Adrenal gland (tissue), 12 donors: Measurements from ENCODE around the gene CHST11. TPM values are rescaled to one million over a fixed set of nuclear protein-coding genes. Genes with fewer than 3 reads are reported as not detected.

Source experiments
- DNase-seq, 7 donors: peaks; one replicate each; pipeline ENCODE4 v3.0.0-alpha.2; 2019 to 2020
- H3K27ac ChIP-seq, 5 donors: fragments of 200-600 bp; sonication (generic) in 4 of 5; 1 replicate in 3 of 5; 2 replicates in 2 of 5; pipeline versions ENCODE4 v1.5.1 to v1.8.0; 2016 to 2020; ENCODE audit warnings: mild to moderate bottlenecking in 1 of 5
- H3K27me3 ChIP-seq: fragments of 200-600 bp; 2 replicates; pipeline ENCODE4 v1.8.0; 2021
- H3K36me3 ChIP-seq, 2 donors: fragments of 200-600 bp; replicated peaks in 1 of 2; 1 replicate in 1 of 2; 2 replicates in 1 of 2; pipeline versions ENCODE4 v1.5.1 to v1.8.0; 2018 to 2022
- H3K4me1 ChIP-seq, 2 donors: fragments of 200-600 bp; replicated peaks in 1 of 2; 1 replicate in 1 of 2; 2 replicates in 1 of 2; pipeline versions ENCODE4 v1.5.1 to v1.8.0; 2018 to 2021
- H3K4me3 ChIP-seq, 4 donors: fragments of 200-600 bp; sonication (generic) in 3 of 4; one replicate each; pipeline ENCODE4 v1.5.1; 2016 to 2018
- H3K9me3 ChIP-seq, 3 donors: fragments of 200-600 bp; sonication (generic) in 1 of 3; replicated peaks in 1 of 3; 1 replicate in 2 of 3; 2 replicates in 1 of 3; pipeline versions ENCODE4 v1.5.1 to v1.8.0; 2016 to 2021
- POLR2A ChIP-seq, 2 donors: fragments of 450-650 bp; IDR thresholded peaks; one replicate each; pipeline ENCODE4 v1.6.1; 2017; ENCODE audit warnings: antibody characterized with exemption in 2 of 2, mild to moderate bottlenecking in 2 of 2, moderate library complexity in 1 of 2
- WGBS, 4 donors: extraction: QIAGEN DNeasy Blood & Tissue Kit in 2 of 4; methylation state at CpG; one replicate each; pipeline versions ENCODE4 v1.1.5 to v1.1.7; 2013 to 2017; 5-methylcytosine and 5-hydroxymethylcytosine counted together
- intact Hi-C, 2 donors: fragments of 100-400 bp; cut with DNase I; formaldehyde crosslinking; loops; one replicate each; pipeline versions ENCODE4 v1.14.1 to v1.15.0; 2022 to 2023
- polyA plus RNA-seq, 3 donors: library from polyadenylated mRNA; stranded (reverse); fragments of 200-250 nt in 2 of 3; fragments of 350-450 nt in 1 of 3; fragmentation: Illumina TruSeq in 1 of 3; extraction: RNeasy Lipid Tissue Mini Kit (QIAGEN cat#74804) in 1 of 3; gene quantifications; one replicate each; pipeline ENCODE4 v1.2.3, GENCODE V29; 2013 to 2014
- total RNA-seq, 9 donors: library from RNA; depleted of rRNA in 4 of 9; stranded (reverse); fragments of >200 nt in 4 of 9; fragments of 120-200 nt in 1 of 9; fragmentation: NEBNext Ultra II Directional in 1 of 9; extraction: Animal tissue kit (Norgen Biotek cat#: 25700) in 1 of 9; gene quantifications; one replicate each; pipeline versions ENCODE4 v1.1.0 to v1.2.4, GENCODE V29; 2013 to 2023
- TF ChIP-seq, protein P1 (sequence below), 6 experiments: fragments of 450-650 bp in 4 of 6; fragments of 200-600 bp in 2 of 6; sonication (generic) in 1 of 6; IDR thresholded peaks; 1 replicate in 5 of 6; 2 replicates in 1 of 6; pipeline versions ENCODE4 v1.5.1 to v1.8.0; 2016 to 2021; ENCODE audit warnings: antibody characterized with exemption in 6 of 6, mild to moderate bottlenecking in 2 of 6, moderate library complexity in 1 of 6
- donor health status: healthy with polysubstance abuse.
- donor health status: Bipolar disorder and iron deficiency.
- donor health status: DM: yes; HTN: yes; CAD: no.
- donor health status: DM: no; HTN: no; CAD: no.
- donor health status: DM: no; HTN: no; CAD: no.
- donor health status: DM: yes; HTN: yes; CAD: no.

CHST11 gene
- total and polyA plus RNA-seq, 12 donors: 6.2 to 95.1 (median 29.8) TPM

DNA sequence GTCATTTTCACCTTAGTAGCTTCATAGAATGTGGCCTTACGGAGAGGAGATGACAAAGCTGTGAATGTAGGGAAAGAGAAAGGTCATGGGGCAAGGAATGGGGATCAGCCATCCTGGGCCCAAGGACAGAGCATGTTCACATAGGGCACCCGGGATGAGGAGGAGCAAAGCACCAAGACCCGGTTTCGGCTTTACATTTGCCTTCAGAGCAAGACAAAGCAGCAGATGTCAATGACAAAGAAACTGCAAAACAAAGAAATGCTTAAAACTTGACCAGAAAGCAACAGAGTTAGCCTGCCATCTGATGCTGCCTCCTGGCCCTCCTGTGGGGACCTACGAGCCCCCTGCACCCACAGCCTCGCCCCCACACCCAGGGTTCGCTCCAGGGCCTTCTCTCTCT lies 252.1 kb downstream of the CHST11 start:
- WGBS, 4 donors: 92 to 93% (median 93%) methylated on average over 6 to 7 of the region's 7 CpGs
- intact Hi-C loops: no loop called here
- no peak for DNase-seq
- Histone ChIP-seq H3K4me3 (no peak overlapping the region), H3K27ac (no peak overlapping the region), H3K36me3 (no peaks in the 10 kb centered on the region), H3K4me1 (peaks cover 0 to 19% of the 10 kb centered on the region in 2 donors), H3K9me3 (no peaks in the 10 kb centered on the region), H3K27me3 (no peaks in the 10 kb centered on the region)
- TF ChIP-seq, protein P1, sequence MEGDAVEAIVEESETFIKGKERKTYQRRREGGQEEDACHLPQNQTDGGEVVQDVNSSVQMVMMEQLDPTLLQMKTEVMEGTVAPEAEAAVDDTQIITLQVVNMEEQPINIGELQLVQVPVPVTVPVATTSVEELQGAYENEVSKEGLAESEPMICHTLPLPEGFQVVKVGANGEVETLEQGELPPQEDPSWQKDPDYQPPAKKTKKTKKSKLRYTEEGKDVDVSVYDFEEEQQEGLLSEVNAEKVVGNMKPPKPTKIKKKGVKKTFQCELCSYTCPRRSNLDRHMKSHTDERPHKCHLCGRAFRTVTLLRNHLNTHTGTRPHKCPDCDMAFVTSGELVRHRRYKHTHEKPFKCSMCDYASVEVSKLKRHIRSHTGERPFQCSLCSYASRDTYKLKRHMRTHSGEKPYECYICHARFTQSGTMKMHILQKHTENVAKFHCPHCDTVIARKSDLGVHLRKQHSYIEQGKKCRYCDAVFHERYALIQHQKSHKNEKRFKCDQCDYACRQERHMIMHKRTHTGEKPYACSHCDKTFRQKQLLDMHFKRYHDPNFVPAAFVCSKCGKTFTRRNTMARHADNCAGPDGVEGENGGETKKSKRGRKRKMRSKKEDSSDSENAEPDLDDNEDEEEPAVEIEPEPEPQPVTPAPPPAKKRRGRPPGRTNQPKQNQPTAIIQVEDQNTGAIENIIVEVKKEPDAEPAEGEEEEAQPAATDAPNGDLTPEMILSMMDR (IDR thresholded peaks at IDR 0.05): no peak
- no peak for TF ChIP-seq POLR2A (IDR thresholded peaks at IDR 0.05)

DNA sequence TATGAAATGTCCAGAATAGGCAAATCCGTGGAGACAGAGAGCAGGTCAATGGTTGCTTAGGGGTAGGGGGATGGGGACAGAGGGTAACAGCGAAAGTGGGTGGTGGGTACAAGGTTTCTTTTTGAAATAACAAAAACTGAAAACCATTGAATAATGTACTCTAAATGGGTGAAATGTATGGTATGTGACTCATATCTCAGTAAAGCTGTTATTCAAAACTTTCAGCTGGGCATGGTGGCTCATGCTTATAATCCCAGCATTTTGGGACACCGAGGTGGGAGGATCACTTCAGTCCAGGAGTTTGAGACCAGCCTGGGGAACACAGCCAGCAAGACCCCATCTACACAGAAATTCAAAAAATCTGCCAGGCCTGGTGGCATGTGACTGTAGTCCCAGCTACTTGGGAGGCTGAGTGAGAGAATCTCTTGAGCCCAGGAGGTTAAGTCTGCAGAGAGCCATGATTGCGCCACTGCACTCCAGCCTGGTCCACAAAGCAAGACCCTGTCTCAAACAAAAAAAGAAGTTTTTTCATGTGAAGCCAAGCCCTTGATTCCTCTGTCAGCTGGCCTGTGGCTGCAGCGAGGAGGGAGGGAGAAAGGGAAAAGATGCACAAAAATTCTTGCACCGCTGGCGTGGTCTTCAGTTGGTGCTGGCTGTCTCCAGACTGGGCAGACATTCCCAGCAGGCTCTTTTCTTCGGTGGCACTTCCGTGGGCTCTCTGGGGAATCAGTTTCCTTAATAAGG lies 253.1 kb downstream of the CHST11 start:
- Histone ChIP-seq H3K27ac (no peak overlapping the region), H3K27me3 (no peaks in the 10 kb centered on the region), H3K36me3 (no peaks in the 10 kb centered on the region), H3K9me3 (no peaks in the 10 kb centered on the region), H3K4me3 (no peak overlapping the region), H3K4me1 (peaks cover 0 to 19% of the 10 kb centered on the region in 2 donors)
- intact Hi-C loops: no loop called here
- DNase-seq: no peak
- TF ChIP-seq, protein P1 (IDR thresholded peaks at IDR 0.05): no peak
- no peak for TF ChIP-seq POLR2A (IDR thresholded peaks at IDR 0.05)
- 92 to 96% (median 95%) methylated on average over 9 of the region's 9 CpGs for WGBS, 4 donors

DNA sequence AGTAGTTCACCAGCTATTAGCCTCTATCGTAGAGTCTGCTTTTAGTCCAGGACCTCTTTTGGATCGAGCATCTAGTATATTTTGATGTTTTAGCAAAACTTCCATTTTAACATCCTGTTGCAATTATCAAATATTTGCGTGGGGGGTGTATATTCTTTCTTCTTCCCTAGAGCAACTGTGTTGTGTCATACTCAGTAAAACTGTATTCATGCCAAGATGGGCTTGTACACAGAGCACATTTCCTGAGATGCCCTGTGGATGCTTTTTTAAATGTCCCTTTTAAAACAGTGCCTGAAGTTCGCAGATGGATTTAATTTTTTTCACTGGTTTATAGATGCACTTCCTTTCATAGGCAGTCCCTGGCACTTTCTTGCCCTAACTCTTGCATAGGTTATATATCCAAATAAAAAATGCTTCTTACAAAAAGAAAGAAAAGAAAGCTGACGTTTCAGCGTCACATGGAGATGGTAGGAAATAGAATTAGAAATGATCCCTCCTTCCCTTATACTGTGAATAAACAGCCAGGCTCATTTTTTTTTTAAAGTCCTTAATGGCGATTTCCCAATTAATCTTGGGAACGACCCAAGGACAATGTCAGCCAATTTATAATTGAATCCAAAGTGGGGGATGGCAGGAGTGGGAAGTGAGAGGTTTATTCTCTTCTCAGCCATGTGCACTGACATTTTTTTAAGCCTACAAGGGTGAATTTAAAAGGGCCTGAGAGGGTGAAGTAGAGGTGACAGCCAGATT lies 254.4 kb downstream of the CHST11 start:
- peaks cover 0 to 25% of the 10 kb centered on the region in 2 donors for H3K4me1 ChIP-seq
- no peaks in the 10 kb centered on the region for H3K9me3 ChIP-seq
- no peak overlapping the region for H3K4me3 ChIP-seq
- no peak for DNase-seq
- H3K36me3 ChIP-seq: no peaks in the 10 kb centered on the region
- TF ChIP-seq POLR2A (IDR thresholded peaks at IDR 0.05): no peak
- TF ChIP-seq, protein P1 (IDR thresholded peaks at IDR 0.05): no peak
- H3K27ac ChIP-seq: peak overlapping the region in 2 of 5 donors; percentile 17 to 61
- H3K27me3 ChIP-seq: no peaks in the 10 kb centered on the region
- intact Hi-C loops: no loop called here
- 33 to 41% (median 37%) methylated on average over 8 of the region's 8 CpGs for WGBS, 4 donors

DNA sequence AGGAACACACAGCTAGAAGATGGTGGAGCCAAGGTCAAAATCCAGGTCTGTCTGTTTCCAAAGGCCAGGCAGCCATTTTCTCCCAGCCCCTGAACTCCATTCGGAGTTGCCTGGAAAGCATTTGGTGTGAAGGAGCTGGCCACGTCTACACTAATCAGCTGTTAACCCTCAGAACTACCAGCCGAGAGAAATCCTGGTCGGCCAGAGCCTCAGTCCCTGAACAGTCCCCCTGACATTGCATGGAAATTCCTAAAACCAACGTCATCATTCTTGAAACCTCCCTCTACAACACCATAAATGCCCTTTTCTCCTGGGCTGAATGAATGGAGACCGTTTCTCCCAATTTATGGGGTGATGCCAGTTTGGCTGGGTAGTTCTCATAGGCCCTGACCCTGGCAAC lies 255.7 kb downstream of the CHST11 start:
- WGBS, 4 donors: 85 to 93% (median 89%) methylated on average over 6 of the region's 6 CpGs
- DNase-seq: no peak
- intact Hi-C loops: no loop called here
- H3K4me1 ChIP-seq: peaks cover 0 to 25% of the 10 kb centered on the region in 2 donors
- no peaks in the 10 kb centered on the region for H3K9me3 ChIP-seq
- H3K27ac ChIP-seq: peak overlapping the region in 1 of 5 donors; percentile 10
- H3K27me3 ChIP-seq: no peaks in the 10 kb centered on the region
- H3K36me3 ChIP-seq: no peaks in the 10 kb centered on the region
- TF ChIP-seq POLR2A (IDR thresholded peaks at IDR 0.05): no peak
- TF ChIP-seq, protein P1 (IDR thresholded peaks at IDR 0.05): no peak
- H3K4me3 ChIP-seq: no peak overlapping the region
